Subcutaneous adipose tissue (tissue), 4 donors: ENCODE results near the gene ANXA2R. TPM values are rescaled to one million over a fixed set of nuclear protein-coding genes. Genes with fewer than 3 reads are reported as not detected.

Source experiments
- CTCF ChIP-seq: fragments of 450-650 bp; IDR thresholded peaks from one replicate; pipeline ENCODE4 v1.5.1; 2016; ENCODE audit warnings: low read depth, mild to moderate bottlenecking, control low read depth, antibody characterized with exemption, moderate library complexity
- total RNA-seq, 4 donors: library from RNA; depleted of rRNA; stranded (reverse); fragments of >200 nt; gene quantifications; one replicate each; pipeline ENCODE4 v1.1.0, GENCODE V29; 2016

ANXA2R gene, protein sequence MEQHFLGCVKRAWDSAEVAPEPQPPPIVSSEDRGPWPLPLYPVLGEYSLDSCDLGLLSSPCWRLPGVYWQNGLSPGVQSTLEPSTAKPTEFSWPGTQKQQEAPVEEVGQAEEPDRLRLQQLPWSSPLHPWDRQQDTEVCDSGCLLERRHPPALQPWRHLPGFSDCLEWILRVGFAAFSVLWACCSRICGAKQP
- total RNA-seq, result 1 to 10 TPM; 1.3 to 6.4 (median 4.2) TPM

GRCh38 chr5:43040287-43041098 is at the start of gene ANXA2R:
TSS of gene ANXA2R (minus strand) at chr5:43040319. CDS start at chr5:43040046, 273 bp downstream.
- no peak for TF ChIP-seq CTCF

- no peak for TF ChIP-seq CTCF
These were observed 45.3 kb upstream of the ANXA2R start for GRCh38 chr5:43085453-43085852.

DNA sequence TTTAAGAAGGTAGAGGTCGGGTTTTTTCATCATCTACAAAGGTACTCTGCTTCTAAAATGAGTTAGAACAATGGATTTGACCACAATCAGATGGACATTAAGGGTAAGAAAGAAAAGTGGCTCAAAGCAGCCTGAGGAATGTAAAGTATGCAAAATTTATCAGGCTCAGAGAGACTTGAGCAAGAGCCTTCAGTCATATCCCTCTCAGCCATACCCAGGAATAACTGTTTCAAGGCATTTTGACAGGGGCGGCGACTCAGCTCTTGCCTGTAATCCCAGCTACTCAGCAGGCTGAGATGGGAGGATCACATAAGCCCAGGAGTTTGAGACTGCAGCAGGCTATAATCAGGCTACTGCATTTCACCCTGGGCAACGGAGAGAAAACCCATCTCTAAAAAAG is 38.8 kb upstream of the ANXA2R start:
- no peak for TF ChIP-seq CTCF

- no peak for TF ChIP-seq CTCF
These were observed 35.5 kb upstream of the ANXA2R start for GRCh38 chr5:43075319-43076293.

GRCh38 chr5:43074987-43075318 is 34.8 kb upstream of the ANXA2R start:
- no peak for TF ChIP-seq CTCF

DNA sequence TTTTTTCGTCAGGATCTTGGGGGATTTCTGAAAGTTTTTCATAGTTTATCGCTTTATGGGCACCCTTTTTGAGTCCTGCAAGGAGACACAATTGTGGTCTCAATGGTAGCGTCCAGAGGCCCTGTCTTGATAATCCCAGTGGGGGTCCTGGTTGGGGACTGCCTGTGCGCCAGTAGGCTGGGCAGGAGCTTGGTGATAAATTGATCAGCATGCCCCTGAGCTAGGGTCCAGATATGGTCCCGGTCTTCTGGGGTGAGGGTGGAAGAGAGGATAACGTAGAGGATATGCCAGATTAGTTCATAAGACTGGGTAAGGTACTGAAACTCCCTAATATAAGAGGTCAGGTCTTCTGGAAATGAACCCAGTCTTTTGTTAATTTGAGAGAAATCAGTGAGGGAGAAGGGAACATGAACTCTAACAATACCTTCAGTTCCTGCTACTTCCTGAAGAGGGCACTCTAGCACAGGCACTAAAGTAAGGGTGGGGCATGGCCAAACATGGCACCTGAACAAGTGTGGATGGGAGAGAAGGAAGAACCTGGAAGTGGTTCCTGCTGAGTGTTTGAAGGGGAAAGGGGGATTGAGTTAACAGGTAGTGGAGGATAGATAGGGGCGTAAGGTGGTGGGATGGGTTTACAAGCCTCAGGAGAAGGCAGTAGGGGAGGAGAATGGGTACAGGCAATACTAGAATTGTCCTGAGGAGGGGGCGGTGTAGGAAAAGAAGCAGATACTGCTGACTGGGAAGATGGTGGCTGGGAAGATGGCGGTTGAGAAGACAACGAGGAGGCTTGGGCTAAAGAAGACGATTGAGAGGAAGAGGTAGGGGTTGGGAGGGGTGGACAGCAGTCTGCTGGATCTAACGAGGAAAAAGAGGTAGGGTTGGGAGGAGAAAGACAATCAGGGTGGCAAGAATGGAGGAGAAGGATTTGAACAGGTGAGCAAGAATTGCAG is 33.8 kb upstream of the ANXA2R start:
- TF ChIP-seq CTCF, result no peak
